Measurements from ENCODE around the gene PCED1A.
A peak's percentile ranks its signal among the peaks of the same experiment; 100 is the strongest.
"Not testable (repeated sequence)": the region's sequence is repeated elsewhere in the genome, so short reads cannot be mapped to it uniquely, and the experiment has no call there.

PCED1A gene

DNA sequence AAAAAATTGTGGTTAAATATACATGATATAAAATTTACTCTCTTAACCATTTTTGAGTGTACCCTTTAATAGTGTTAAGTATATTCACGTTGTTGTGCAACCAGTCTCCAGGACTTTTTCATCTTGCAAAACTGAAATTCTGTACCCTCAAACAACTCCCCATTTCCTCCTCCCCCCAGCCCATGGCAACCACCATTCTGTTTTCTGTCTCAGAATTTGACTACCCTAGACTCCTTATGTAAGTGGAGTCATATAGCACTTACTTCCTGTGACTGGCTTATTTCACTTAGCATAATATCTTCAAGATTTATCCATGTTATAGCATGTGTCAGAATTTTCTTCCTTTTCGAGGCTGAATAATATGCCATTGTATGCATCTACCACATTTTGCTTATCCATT, 5.2 kb upstream of the PCED1A start:
- Mint-ChIP-seq H3K27ac (no peak overlapping the region), H3K4me1 (ENCODE audit: low read depth) (peaks cover 34% of the 10 kb centered on the region), H3K9me3 (no peaks in the 10 kb centered on the region), H3K27me3 (no peaks in the 10 kb centered on the region), H3K36me3 (ENCODE audit: low read depth) (peaks cover 30% of the 10 kb centered on the region), H3K4me3 (no peak overlapping the region)

DNA sequence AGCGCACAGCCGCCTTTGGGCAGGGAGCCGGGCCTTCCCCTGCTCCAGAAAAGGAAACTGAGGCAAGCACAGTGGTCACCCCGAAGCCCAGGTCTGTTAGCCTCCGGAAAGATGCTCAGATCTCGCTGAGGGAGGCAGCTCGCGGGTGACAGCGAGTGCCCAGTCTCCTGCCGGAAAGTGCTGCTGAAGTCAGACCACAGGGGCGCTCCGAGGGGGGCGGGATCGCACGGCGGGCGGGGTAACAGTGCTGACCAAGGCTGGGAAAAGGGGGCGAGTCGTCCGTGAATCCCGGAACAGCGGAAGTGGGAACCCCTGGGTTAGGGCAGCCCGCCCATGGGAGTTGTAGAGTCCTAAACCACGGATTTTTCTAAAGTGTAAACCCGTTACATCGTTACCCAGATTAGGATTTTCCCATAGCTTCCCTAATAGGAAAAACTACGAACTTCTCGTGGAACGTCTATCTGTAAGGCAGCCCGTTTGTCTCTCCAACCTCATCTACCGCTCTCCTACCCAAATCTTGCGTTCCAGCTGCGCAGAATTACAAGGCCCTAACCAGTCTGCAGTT, 594 bp upstream of the PCED1A start:
- H3K4me1 Mint-ChIP-seq (ENCODE audit: low read depth): peaks cover 46% of the 10 kb centered on the region
- peaks cover 3% of the 10 kb centered on the region for H3K9me3 Mint-ChIP-seq
- H3K27me3 Mint-ChIP-seq: no peaks in the 10 kb centered on the region
- H3K27ac Mint-ChIP-seq: peak overlapping the region; percentile 86
- H3K4me3 Mint-ChIP-seq: peak overlapping the region; percentile 87
- peaks cover 30% of the 10 kb centered on the region for H3K36me3 Mint-ChIP-seq (ENCODE audit: low read depth)

DNA sequence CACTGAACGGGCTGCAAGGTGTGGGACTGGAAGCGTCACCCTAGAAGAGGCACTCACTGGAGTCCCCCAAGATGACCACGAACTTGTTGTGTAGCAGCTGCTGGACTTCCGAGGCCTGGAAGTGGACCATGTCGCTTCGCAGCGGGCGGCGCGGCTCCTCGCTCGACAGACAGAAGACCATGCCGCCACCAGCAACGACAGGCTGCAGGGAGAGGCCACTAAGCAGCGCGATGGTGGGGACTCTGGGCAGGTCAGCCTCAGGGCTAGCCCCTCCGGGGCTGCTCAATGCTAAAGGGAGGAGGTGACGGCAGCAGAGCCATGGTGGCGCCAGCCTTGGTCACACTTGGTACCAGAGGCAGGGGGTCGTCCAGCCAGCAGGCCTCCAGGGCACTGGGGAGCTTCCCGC, 720 bp downstream of the PCED1A start:
- peaks cover 31% of the 10 kb centered on the region for H3K36me3 Mint-ChIP-seq (ENCODE audit: low read depth)
- no peaks in the 10 kb centered on the region for H3K27me3 Mint-ChIP-seq
- peaks cover 37% of the 10 kb centered on the region for H3K4me1 Mint-ChIP-seq (ENCODE audit: low read depth)
- peak overlapping the region; percentile 98 for H3K27ac Mint-ChIP-seq
- H3K9me3 Mint-ChIP-seq: peaks cover 3% of the 10 kb centered on the region
- peak overlapping the region; percentile 88 for H3K4me3 Mint-ChIP-seq

- Mint-ChIP-seq H3K27me3 (no peaks in the 10 kb centered on the region), H3K4me3 (peak overlapping the region; percentile 88), H3K4me1 (ENCODE audit: low read depth) (peaks cover 31% of the 10 kb centered on the region), H3K36me3 (ENCODE audit: low read depth) (peaks cover 31% of the 10 kb centered on the region), H3K9me3 (peaks cover 3% of the 10 kb centered on the region), H3K27ac (peak overlapping the region; percentile 98)
Measured at GRCh38 chr20:2838847-2839671, 1.4 kb downstream of the PCED1A start.

DNA sequence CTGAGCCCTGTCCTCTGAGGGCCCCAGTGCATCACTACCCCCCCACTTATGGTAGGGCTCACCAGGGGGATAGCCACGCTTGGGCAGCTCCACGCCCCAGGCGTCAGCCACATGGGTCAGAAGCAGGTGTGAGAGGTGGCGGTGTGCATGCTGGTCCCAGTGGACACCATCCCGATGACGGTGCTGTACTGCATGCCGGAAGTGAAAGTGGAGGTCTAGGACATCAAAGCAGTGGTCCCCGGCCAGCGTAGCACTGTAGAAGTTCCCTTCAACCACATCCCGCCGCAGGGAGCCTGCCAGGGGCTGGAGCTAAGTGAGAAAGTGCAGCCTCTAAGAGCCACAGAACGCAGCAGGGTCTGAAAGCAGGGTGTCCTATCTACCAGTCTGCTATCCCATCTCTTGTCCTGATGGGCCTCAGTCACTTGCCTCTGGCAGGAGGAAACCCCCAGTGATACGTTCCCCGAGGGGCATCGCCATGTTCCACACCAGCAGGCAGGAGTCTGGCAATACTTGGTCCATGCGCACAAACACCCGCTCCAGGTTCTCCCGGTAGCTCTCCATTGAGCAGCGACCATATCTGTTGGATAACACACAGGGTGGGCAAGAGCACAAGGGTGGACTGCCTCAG, 2.2 kb downstream of the PCED1A start:
- H3K36me3 Mint-ChIP-seq (ENCODE audit: low read depth): peaks cover 23% of the 10 kb centered on the region
- no peak overlapping the region for H3K4me3 Mint-ChIP-seq
- peaks cover 3% of the 10 kb centered on the region for H3K9me3 Mint-ChIP-seq
- H3K27me3 Mint-ChIP-seq: no peaks in the 10 kb centered on the region
- H3K4me1 Mint-ChIP-seq (ENCODE audit: low read depth): peaks cover 23% of the 10 kb centered on the region
- H3K27ac Mint-ChIP-seq: no peak overlapping the region

GRCh38 chr20:2837221-2837960, 3.1 kb downstream of the PCED1A start:
- H3K36me3 Mint-ChIP-seq (ENCODE audit: low read depth): peaks cover 23% of the 10 kb centered on the region
- H3K4me3 Mint-ChIP-seq: no peak overlapping the region
- peaks cover 3% of the 10 kb centered on the region for H3K9me3 Mint-ChIP-seq
- H3K27me3 Mint-ChIP-seq: no peaks in the 10 kb centered on the region
- no peak overlapping the region for H3K27ac Mint-ChIP-seq
- peaks cover 19% of the 10 kb centered on the region for H3K4me1 Mint-ChIP-seq (ENCODE audit: low read depth)

DNA sequence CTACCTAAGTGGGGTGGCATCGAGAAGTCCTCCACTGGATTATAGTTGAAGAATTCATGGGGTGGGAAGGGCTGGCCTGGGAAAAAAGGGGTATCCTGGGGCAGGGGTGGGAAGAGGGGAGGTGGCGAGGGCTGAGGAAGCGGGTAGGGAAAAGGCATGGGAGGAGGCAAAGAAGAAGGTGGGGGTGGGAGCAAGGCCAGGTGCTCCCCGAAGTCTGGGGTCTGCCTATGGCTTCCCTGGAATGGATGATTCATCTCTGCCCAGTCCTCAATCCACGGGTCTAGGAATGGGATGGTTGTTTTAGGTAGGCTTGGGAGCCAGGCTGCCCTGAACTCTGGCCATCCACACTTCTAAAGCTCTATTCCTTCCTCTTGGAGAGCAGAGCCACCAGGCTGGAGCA, 4.4 kb downstream of the PCED1A start:
- Mint-ChIP-seq H3K27me3 (no peaks in the 10 kb centered on the region), H3K36me3 (ENCODE audit: low read depth) (peaks cover 23% of the 10 kb centered on the region), H3K27ac (no peak overlapping the region), H3K4me3 (no peak overlapping the region), H3K4me1 (ENCODE audit: low read depth) (peaks cover 20% of the 10 kb centered on the region), H3K9me3 (peaks cover 3% of the 10 kb centered on the region)

DNA sequence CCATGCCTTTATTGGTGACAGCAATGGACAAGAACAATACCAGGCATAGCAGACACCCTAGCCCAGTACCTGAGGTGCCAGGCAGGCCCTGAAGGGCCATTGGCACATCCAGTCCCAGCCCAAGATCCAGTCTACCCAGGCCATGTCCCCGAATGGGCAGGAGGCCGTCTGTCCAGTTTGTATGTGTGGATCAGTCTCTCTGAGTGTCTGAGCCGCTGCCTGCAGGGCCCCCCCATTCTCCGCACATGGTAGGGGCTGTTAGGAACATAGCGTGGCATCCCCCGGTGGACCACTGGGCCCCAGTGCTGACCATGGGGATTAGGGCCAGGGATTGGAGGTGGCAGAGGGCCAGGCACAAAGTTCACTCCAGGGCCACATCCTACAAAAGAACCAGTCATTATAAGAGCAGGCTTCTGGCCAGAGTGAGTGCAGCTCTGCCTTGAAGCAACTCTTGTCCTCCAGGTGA, 5.1 kb downstream of the PCED1A start:
- peaks cover 3% of the 10 kb centered on the region for H3K9me3 Mint-ChIP-seq
- H3K4me1 Mint-ChIP-seq (ENCODE audit: low read depth): peaks cover 20% of the 10 kb centered on the region
- H3K36me3 Mint-ChIP-seq (ENCODE audit: low read depth): peaks cover 23% of the 10 kb centered on the region
- H3K27ac Mint-ChIP-seq: no peak overlapping the region
- H3K27me3 Mint-ChIP-seq: no peaks in the 10 kb centered on the region
- no peak overlapping the region for H3K4me3 Mint-ChIP-seq

- Mint-ChIP-seq H3K4me1 (ENCODE audit: low read depth) (peaks cover 17% of the 10 kb centered on the region), H3K36me3 (ENCODE audit: low read depth) (peaks cover 22% of the 10 kb centered on the region), H3K4me3 (no peak overlapping the region), H3K9me3 (peaks cover 3% of the 10 kb centered on the region), H3K27me3 (no peaks in the 10 kb centered on the region), H3K27ac (no peak overlapping the region)
Measured at GRCh38 chr20:2834401-2835110, 5.9 kb downstream of the PCED1A start.

GRCh38 chr20:2833761-2834160, 6.7 kb downstream of the PCED1A start:
- H3K27me3 Mint-ChIP-seq: peaks cover 4% of the 10 kb centered on the region
- H3K9me3 Mint-ChIP-seq: no peaks in the 10 kb centered on the region
- H3K36me3 Mint-ChIP-seq (ENCODE audit: low read depth): peaks cover 18% of the 10 kb centered on the region
- H3K27ac Mint-ChIP-seq: no peak overlapping the region
- no peak overlapping the region for H3K4me3 Mint-ChIP-seq
- H3K4me1 Mint-ChIP-seq (ENCODE audit: low read depth): peaks cover 11% of the 10 kb centered on the region

DNA sequence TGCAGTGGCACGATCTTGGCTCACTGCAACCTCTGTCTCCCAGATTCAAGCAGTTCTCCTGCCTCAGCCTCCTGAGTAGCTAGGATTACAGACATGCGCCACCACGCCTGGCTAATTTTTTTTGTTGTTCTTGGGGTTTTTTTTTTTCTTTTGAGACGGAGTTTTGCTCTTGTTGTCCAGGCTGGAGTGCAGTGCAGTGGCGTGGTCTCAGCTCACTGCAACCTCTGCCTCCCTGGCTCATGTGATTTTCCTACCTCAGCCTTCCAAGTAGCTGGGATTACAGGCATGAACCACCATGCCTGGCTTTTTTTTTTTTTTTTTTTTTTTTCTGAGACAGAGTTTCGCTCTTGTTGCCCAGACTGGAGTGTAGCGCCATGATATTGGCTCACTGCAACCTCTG, 9.2 kb downstream of the PCED1A start:
- not testable (repeated sequence) for H3K27ac Mint-ChIP-seq, H3K4me3 Mint-ChIP-seq, H3K9me3 Mint-ChIP-seq
- Mint-ChIP-seq H3K36me3 (ENCODE audit: low read depth) (peaks cover 14% of the 10 kb centered on the region), H3K4me1 (ENCODE audit: low read depth) (peaks cover 13% of the 10 kb centered on the region), H3K27me3 (peaks cover 16% of the 10 kb centered on the region)

DNA sequence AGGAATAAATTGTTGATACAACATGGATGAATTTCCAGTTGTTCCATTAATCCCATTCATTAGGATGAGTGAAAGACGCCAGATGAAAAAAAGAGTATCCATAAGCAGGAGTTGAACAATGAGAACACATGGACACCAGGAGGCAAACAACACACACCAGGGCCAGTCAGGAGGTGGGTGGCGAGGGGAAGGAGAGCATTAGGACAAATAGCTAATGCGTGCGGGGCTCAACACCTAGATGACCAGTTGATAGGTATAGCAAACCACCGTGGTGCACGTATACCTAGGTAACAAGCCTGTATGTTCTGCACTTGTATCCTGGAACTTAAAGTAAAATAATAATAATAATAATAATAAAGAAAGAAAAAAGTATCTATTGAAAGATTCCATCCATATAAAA, 11.1 kb downstream of the PCED1A start:
- peaks cover 19% of the 10 kb centered on the region for H3K27me3 Mint-ChIP-seq
- peaks cover 3% of the 10 kb centered on the region for H3K36me3 Mint-ChIP-seq (ENCODE audit: low read depth)
- H3K4me3 Mint-ChIP-seq: no peak overlapping the region
- no peaks in the 10 kb centered on the region for H3K9me3 Mint-ChIP-seq
- peaks cover 21% of the 10 kb centered on the region for H3K4me1 Mint-ChIP-seq (ENCODE audit: low read depth)
- no peak overlapping the region for H3K27ac Mint-ChIP-seq

- Mint-ChIP-seq H3K9me3 (no peaks in the 10 kb centered on the region), H3K36me3 (ENCODE audit: low read depth) (no peaks in the 10 kb centered on the region), H3K27me3 (peaks cover 22% of the 10 kb centered on the region), H3K4me3 (no peak overlapping the region), H3K27ac (no peak overlapping the region), H3K4me1 (ENCODE audit: low read depth) (peaks cover 20% of the 10 kb centered on the region)
Measured at GRCh38 chr20:2826655-2827054, 13.8 kb downstream of the PCED1A start.

DNA sequence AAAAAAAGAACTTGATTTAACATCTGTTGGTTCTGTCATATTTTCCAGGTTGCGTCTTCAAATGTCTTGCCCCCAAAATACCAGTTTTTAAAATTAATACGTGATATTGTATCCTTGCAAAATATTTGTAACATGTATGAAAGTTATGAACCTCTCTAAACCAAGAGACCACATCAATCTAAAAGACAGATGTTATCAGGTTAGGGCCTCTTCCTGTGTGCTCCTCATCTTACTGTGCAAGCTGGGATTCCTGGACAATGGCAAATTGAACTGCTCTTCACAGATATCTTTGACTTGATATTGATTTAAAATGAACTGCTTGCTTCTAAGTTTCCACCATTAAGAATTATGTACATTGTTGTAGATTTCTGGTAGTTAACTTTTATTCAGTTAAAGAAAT, 14.7 kb downstream of the PCED1A start:
- Mint-ChIP-seq H3K36me3 (ENCODE audit: low read depth) (no peaks in the 10 kb centered on the region), H3K27ac (peak overlapping the region; percentile 31), H3K4me3 (no peak overlapping the region), H3K27me3 (peaks cover 25% of the 10 kb centered on the region), H3K4me1 (ENCODE audit: low read depth) (peaks cover 22% of the 10 kb centered on the region), H3K9me3 (no peaks in the 10 kb centered on the region)

Data from stimulated activated naive CD8-positive, alpha-beta T cell treated with anti-CD3 and anti-CD28 coated beads, Interleukin-15, Interleukin-2, amounts not matched to agents 100 ng/mL and 50 ng/mL, for 24 hours (primary cell).